Choroid plexus epithelial cell (primary cell): Measurements from ENCODE around the gene ALDH9A1.
A peak's percentile ranks its signal among the peaks of the same experiment; 100 is the strongest.

ENCODE experiments used
- DNase-seq: peaks from one replicate; pipeline ENCODE4 v3.0.0-alpha.2; 2010; ENCODE audit warnings: low read depth
- H3K4me3 ChIP-seq: 2 replicates; pipeline ENCODE4 v1.5.1; 2011; ENCODE audit warnings: low read depth, mild to moderate bottlenecking, control low read depth, low read length, moderate library complexity
- TF ChIP-seq, protein P1 (sequence below): conservative IDR thresholded peaks from 2 replicates; pipeline ENCODE4 v1.5.1; 2011; ENCODE audit warnings: low read depth, mild to moderate bottlenecking, control low read depth, inconsistent platforms, low read length, moderate library complexity

ALDH9A1 gene

DNA sequence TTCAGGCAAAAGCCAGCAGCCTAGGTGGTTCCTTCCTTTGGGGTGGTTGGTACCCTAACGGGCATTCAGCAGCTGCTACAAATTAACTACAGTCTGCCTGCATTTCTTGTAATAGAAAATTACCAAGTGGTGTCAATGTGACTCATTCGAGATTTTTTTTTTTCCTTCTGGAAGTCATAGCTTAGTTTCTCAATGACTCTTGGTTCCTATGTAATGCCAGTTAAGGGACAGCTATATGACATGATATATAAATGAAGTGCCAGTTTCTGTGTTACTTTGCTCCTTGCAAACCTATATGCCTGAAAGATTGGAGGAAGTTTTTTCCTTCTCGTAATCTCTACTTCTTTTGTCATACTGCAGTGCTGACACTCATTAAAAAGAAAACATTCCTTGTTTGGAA, 64.7 kb downstream of the ALDH9A1 start:
- TF ChIP-seq, protein P1, sequence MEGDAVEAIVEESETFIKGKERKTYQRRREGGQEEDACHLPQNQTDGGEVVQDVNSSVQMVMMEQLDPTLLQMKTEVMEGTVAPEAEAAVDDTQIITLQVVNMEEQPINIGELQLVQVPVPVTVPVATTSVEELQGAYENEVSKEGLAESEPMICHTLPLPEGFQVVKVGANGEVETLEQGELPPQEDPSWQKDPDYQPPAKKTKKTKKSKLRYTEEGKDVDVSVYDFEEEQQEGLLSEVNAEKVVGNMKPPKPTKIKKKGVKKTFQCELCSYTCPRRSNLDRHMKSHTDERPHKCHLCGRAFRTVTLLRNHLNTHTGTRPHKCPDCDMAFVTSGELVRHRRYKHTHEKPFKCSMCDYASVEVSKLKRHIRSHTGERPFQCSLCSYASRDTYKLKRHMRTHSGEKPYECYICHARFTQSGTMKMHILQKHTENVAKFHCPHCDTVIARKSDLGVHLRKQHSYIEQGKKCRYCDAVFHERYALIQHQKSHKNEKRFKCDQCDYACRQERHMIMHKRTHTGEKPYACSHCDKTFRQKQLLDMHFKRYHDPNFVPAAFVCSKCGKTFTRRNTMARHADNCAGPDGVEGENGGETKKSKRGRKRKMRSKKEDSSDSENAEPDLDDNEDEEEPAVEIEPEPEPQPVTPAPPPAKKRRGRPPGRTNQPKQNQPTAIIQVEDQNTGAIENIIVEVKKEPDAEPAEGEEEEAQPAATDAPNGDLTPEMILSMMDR = no peak
- H3K4me3 ChIP-seq = no peak overlapping the region
- no peak for DNase-seq

GRCh38 chr1:165632491-165632890, 65.9 kb downstream of the ALDH9A1 start:
- DNase-seq = no peak
- TF ChIP-seq, protein P1 = no peak
- peak overlapping the region; percentile 77 for H3K4me3 ChIP-seq

- TF ChIP-seq, protein P1 = no peak
- H3K4me3 ChIP-seq = peak overlapping the region; percentile 77
- DNase-seq = no peak
Measured at GRCh38 chr1:165632152-165632469, 66.3 kb downstream of the ALDH9A1 start.

- TF ChIP-seq, protein P1 = peak; percentile 40
- H3K4me3 ChIP-seq = peak overlapping the region; percentile 77
- DNase-seq = peak; percentile 84
Measured at GRCh38 chr1:165631342-165632151, 66.8 kb downstream of the ALDH9A1 start.

DNA sequence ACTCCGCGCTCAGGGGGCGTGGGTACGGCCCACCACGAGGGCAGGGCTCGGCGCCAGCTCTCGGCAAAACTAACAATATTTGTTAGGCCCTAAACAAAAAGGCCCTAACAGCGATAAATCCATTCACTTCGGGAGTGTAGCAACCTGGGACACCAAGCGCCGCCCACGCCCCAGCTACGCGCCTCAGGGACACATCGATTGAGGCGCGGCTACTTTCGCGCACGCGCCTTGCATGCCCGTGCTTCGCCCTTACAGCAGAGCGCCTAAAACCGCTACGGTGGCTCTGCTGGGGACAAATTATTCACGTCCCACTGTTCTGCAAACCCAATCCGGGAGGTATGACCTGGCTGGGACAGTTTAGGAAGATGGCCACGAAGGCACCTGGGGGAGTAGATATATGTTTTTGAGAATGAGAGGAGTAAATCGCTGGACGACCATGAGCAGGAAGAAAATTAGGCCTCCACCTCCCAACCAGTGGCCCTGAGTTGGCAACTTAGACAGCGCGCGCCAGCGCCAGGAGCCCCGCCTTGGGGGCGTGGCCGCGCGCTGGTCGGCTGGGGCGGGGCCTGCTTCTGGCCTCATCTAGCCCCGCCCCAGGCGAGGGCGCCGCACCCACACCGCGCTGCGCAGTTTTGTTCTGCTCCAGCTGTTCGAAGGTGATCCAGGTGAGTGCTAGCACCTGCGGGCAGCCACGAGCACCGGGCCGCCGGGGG, 67.6 kb downstream of the ALDH9A1 start, which contains the start of gene MGST3:
Gene MGST3, plus strand, starts transcription at position 606 of the 713 bp plus-strand sequence. CDS start 18,614 bp downstream, outside the sequence.
- peak; percentile 99 for DNase-seq
- TF ChIP-seq, protein P1 = no peak

DNA sequence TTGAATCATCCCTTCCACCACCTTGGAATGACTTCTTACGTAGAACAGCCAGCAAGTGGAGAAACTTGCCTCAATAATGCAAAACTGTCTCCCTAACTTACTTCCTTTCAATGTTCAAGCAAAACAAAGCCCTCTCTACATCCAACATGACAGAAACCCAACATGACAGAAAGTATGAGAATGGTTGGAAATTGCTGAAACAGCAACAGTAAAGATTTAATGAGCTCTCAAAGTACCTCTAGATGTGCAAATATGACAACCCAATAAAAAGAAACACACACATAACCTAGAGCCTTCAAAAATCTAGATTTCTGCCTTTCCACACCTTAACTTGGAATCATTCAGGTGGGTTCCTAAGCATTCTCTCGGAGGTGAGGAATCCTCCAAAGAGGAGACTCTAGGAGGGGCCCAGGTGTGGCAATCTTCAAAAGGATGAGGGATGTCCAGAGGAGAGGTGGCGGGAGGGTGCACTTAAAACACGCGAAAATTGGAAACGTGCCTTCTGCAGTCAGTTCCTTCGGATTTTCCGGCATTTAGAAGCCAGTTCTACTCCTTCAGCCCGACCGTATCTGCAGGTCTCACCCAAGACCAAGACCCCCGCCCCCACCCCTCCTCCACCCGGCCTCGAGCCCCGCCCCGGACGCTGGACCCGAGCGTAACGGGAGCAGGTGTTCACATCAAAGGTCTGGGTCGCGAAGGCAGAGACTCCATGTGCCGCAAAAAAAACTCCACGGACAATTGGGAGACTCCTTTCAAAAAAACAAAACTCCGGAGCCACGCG, 68.3 kb downstream of the ALDH9A1 start:
- DNase-seq = no peak
- H3K4me3 ChIP-seq = peak overlapping the region; percentile 77
- TF ChIP-seq, protein P1 = no peak

More for the DNA sequence above, 67.6 kb downstream of the ALDH9A1 start, which contains the start of gene MGST3:
- H3K4me3 ChIP-seq = peak within 1 kb of the TSS; percentile 77
